ENCODE measurements around the gene CGREF1.

DNA sequence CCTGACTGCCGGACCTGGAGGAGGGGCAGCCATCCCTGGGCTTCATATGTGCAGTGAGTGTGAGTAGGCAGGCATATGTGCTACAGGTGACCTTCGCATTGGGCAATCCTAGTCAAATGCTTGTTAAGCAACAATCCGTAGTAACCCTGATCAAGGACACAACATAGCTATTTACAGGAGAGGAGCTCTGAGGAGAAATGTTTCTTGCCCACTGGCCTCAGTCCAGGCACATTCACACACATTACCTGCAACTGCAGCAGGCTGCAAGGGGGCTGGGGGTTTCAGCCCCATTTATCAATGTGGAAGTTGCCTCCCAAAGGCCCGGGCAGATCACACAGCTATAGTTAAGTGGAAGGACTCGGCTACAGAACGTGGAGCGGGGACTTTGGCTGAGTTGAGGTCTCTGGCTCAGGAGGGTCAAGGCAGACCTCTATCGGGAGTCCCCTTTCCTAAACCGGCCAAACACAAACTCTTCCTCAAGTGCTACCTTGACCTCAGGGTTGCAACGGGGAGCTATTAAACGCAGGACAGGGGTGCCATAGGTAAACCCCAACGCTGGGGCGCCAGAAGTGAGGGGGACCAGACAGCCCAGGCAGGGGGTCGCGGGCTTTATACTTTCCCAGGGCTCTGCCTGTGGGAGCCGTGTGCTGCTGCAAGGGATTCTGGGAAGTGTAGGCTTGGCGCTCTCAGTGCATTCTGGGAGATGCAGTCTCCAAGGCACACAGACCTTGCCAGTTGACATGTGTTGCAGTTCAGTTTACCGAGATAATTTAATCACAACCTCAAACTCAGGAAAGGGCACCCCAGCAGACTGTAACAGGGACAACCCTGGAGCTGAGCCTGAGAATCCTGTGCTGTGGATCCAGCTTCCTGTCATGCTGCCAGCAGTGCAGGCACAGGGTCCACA, 22.9 kb downstream of the CGREF1 start:
- TF ChIP-seq, protein P1, sequence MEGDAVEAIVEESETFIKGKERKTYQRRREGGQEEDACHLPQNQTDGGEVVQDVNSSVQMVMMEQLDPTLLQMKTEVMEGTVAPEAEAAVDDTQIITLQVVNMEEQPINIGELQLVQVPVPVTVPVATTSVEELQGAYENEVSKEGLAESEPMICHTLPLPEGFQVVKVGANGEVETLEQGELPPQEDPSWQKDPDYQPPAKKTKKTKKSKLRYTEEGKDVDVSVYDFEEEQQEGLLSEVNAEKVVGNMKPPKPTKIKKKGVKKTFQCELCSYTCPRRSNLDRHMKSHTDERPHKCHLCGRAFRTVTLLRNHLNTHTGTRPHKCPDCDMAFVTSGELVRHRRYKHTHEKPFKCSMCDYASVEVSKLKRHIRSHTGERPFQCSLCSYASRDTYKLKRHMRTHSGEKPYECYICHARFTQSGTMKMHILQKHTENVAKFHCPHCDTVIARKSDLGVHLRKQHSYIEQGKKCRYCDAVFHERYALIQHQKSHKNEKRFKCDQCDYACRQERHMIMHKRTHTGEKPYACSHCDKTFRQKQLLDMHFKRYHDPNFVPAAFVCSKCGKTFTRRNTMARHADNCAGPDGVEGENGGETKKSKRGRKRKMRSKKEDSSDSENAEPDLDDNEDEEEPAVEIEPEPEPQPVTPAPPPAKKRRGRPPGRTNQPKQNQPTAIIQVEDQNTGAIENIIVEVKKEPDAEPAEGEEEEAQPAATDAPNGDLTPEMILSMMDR (IDR thresholded peaks at IDR 0.05; ENCODE audit: low read length): no peak
- no peak for TF ChIP-seq EZH2 (optimal IDR thresholded peaks at IDR 0.05; ENCODE audit: low read depth, low read length)

Measured in MM.1S (cell line).